ENCODE results near the gene ZBTB46.

Gene ZBTB46

DNA sequence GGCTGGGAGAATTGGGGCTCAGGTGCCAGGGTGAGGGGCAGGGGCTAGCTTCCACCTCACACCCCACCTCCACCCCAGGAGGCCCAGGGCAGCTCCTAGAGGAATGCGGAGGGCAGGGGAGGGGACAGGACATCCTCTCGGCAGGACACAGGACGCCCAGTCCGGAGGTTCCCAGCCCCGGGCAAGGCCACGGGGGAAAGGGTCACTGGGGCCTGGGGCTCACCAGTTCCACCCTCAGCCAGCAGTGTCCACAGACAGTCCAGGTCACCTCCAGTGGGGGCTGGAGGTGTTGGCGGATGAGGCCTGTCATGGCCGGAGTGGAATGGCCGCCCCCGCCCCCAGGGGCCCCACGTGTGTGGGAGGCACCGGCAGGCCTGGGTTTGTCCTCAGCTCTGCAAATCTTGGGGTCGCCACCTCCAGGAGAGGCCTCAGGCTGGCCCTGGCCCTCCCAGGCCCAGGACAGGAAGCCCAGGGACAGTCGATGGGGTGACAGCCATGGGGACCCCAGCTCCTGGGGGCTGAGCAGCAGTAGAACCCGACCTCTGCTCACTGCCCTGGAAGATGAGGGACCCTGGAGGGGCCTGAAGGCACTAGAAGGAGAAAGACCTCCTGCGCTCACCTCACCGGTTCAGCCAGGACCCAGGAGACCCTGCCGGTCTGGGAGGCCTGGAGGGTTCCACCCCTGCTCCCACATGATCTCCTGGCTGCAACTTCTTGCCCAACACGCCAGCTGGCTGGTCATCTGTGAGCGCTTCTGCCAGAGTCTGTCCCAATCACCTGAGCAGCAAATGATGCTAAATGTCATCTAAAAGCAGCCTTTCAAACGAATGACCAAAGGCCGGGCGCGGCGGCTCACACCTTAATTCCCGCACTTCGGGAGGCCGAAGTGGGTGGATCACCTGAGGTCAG, 17.2 kb upstream of the ZBTB46 start:
- Histone ChIP-seq H3K79me2 (ENCODE audit: insufficient read depth, low read length) (no peaks in the 10 kb centered on the region), H3K4me2 (ENCODE audit: insufficient read depth, low read length) (no peak overlapping the region), H3K27me3 (ENCODE audit: insufficient read depth, low read length, poor library complexity) (peaks cover 32% of the 10 kb centered on the region), H3K9ac (ENCODE audit: low read depth, low read length) (no peak overlapping the region), H3K27ac (ENCODE audit: low read length) (no peak overlapping the region), H3K36me3 (ENCODE audit: insufficient read depth, low read length) (no peaks in the 10 kb centered on the region), H2AFZ (ENCODE audit: low read depth, low read length) (no peak overlapping the region), H3K4me3 (ENCODE audit: low read depth in 1 of 2, low read length in 2 of 2) (no peak overlapping the region), H4K20me1 (ENCODE audit: insufficient read depth, low read length) (peaks cover 6% of the 10 kb centered on the region), H3K4me1 (ENCODE audit: insufficient read depth, low read length) (no peaks in the 10 kb centered on the region), H3K9me3 (ENCODE audit: insufficient read depth, low read length, severe bottlenecking) (no peaks in the 10 kb centered on the region)
- ATAC-seq (ENCODE audit: insufficient read depth, low read depth) (no peak), DNase-seq (no peak)
- TF ChIP-seq EZH2 (IDR thresholded peaks at IDR 0.05; ENCODE audit: borderline replicate concordance, low read depth, low read length, severe bottlenecking), result no peak
- TF ChIP-seq, protein P1, sequence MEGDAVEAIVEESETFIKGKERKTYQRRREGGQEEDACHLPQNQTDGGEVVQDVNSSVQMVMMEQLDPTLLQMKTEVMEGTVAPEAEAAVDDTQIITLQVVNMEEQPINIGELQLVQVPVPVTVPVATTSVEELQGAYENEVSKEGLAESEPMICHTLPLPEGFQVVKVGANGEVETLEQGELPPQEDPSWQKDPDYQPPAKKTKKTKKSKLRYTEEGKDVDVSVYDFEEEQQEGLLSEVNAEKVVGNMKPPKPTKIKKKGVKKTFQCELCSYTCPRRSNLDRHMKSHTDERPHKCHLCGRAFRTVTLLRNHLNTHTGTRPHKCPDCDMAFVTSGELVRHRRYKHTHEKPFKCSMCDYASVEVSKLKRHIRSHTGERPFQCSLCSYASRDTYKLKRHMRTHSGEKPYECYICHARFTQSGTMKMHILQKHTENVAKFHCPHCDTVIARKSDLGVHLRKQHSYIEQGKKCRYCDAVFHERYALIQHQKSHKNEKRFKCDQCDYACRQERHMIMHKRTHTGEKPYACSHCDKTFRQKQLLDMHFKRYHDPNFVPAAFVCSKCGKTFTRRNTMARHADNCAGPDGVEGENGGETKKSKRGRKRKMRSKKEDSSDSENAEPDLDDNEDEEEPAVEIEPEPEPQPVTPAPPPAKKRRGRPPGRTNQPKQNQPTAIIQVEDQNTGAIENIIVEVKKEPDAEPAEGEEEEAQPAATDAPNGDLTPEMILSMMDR (IDR thresholded peaks at IDR 0.05; ENCODE audit: borderline replicate concordance, extremely low read depth, low read length, poor library complexity, severe bottlenecking), result no peak

GRCh38 chr20:63847237-63848002, 16.4 kb upstream of the ZBTB46 start:
- Histone ChIP-seq H3K4me1 (ENCODE audit: insufficient read depth, low read length) (no peaks in the 10 kb centered on the region), H3K4me3 (ENCODE audit: low read depth in 1 of 2, low read length in 2 of 2) (no peak overlapping the region), H2AFZ (ENCODE audit: low read depth, low read length) (no peak overlapping the region), H3K27me3 (ENCODE audit: insufficient read depth, low read length, poor library complexity) (peaks cover 40% of the 10 kb centered on the region), H3K9ac (ENCODE audit: low read depth, low read length) (no peak overlapping the region), H3K27ac (ENCODE audit: low read length) (no peak overlapping the region), H4K20me1 (ENCODE audit: insufficient read depth, low read length) (peaks cover 6% of the 10 kb centered on the region), H3K4me2 (ENCODE audit: insufficient read depth, low read length) (no peak overlapping the region), H3K9me3 (ENCODE audit: insufficient read depth, low read length, severe bottlenecking) (no peaks in the 10 kb centered on the region), H3K79me2 (ENCODE audit: insufficient read depth, low read length) (no peaks in the 10 kb centered on the region), H3K36me3 (ENCODE audit: insufficient read depth, low read length) (no peaks in the 10 kb centered on the region)
- DNase-seq, result no peak
- TF ChIP-seq, protein P1 (IDR thresholded peaks at IDR 0.05; ENCODE audit: borderline replicate concordance, extremely low read depth, low read length, poor library complexity, severe bottlenecking), result no peak
- TF ChIP-seq EZH2 (IDR thresholded peaks at IDR 0.05; ENCODE audit: borderline replicate concordance, low read depth, low read length, severe bottlenecking), result no peak
- ATAC-seq (ENCODE audit: insufficient read depth, low read depth), result no peak

DNA sequence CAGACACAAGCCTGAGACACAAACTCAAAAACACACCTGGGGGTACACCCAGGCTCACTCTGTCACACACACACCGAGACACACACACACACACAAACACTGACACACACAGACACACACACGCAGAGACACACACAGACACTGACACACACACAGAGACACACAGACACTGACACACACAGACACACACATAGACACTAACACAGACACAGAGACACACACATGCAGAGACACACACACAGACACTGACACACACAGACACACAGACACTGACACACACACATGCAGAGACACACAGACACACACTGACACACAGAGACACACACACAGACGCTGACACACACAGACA, 15.8 kb upstream of the ZBTB46 start:
- Histone ChIP-seq H3K4me3 (ENCODE audit: low read depth in 1 of 2, low read length in 2 of 2) (no peak overlapping the region), H3K27ac (ENCODE audit: low read length) (no peak overlapping the region), H3K9me3 (ENCODE audit: insufficient read depth, low read length, severe bottlenecking) (no peaks in the 10 kb centered on the region), H3K79me2 (ENCODE audit: insufficient read depth, low read length) (no peaks in the 10 kb centered on the region), H3K9ac (ENCODE audit: low read depth, low read length) (no peak overlapping the region), H3K4me2 (ENCODE audit: insufficient read depth, low read length) (no peak overlapping the region), H3K36me3 (ENCODE audit: insufficient read depth, low read length) (no peaks in the 10 kb centered on the region), H4K20me1 (ENCODE audit: insufficient read depth, low read length) (peaks cover 6% of the 10 kb centered on the region), H3K4me1 (ENCODE audit: insufficient read depth, low read length) (no peaks in the 10 kb centered on the region), H3K27me3 (ENCODE audit: insufficient read depth, low read length, poor library complexity) (peaks cover 41% of the 10 kb centered on the region), H2AFZ (ENCODE audit: low read depth, low read length) (no peak overlapping the region)
- TF ChIP-seq, protein P1 (IDR thresholded peaks at IDR 0.05; ENCODE audit: borderline replicate concordance, extremely low read depth, low read length, poor library complexity, severe bottlenecking), result no peak
- no peak for TF ChIP-seq EZH2 (IDR thresholded peaks at IDR 0.05; ENCODE audit: borderline replicate concordance, low read depth, low read length, severe bottlenecking)
- ATAC-seq (ENCODE audit: insufficient read depth, low read depth) (no peak), DNase-seq (no peak)

Measured in DND-41 (cell line).